SIG-M5 treated with dmso at 0.1 percent for 504 hours (cell line): ENCODE data around the gene ECPAS.
"Not testable (repeated sequence)": the region's sequence is repeated elsewhere in the genome, so short reads cannot be mapped to it uniquely, and the experiment has no call there.

Experiments
- DNase-seq: peaks from one replicate; lab custom pipeline; 2025; ENCODE audit not compliant: unreplicated experiment; lab: John Stamatoyannopoulos, UW

ECPAS gene

GRCh38 chr9:111481885-111482636 lies 2.1 kb downstream of the ECPAS start:
- peak; percentile 66 for DNase-seq

GRCh38 chr9:111477677-111478076 lies 6.5 kb downstream of the ECPAS start:
- no peak for DNase-seq

GRCh38 chr9:111475195-111475594 lies 9.0 kb downstream of the ECPAS start:
- DNase-seq, result no peak

GRCh38 chr9:111474385-111474784 lies 9.8 kb downstream of the ECPAS start:
- DNase-seq, result no peak

GRCh38 chr9:111467778-111468367 lies 16.3 kb downstream of the ECPAS start:
- no peak for DNase-seq

GRCh38 chr9:111463048-111463447 lies 21.1 kb downstream of the ECPAS start:
- peak; percentile 19 for DNase-seq

GRCh38 chr9:111458139-111459009 lies 25.8 kb downstream of the ECPAS start:
- no peak for DNase-seq

GRCh38 chr9:111456529-111456928 lies 27.7 kb downstream of the ECPAS start:
- DNase-seq, result no peak

- DNase-seq, result no peak
These were observed 28.5 kb downstream of the ECPAS start for GRCh38 chr9:111455638-111456037.

GRCh38 chr9:111454751-111455150 lies 29.4 kb downstream of the ECPAS start:
- no peak for DNase-seq

GRCh38 chr9:111451570-111451969 lies 32.6 kb downstream of the ECPAS start:
- no peak for DNase-seq

- DNase-seq, result no peak
These were observed 34.1 kb downstream of the ECPAS start for GRCh38 chr9:111450124-111450523.

GRCh38 chr9:111449705-111450104 lies 34.5 kb downstream of the ECPAS start:
- no peak for DNase-seq

GRCh38 chr9:111445799-111446198 lies 38.4 kb downstream of the ECPAS start:
- not testable (repeated sequence) for DNase-seq

GRCh38 chr9:111443454-111443853 lies 40.7 kb downstream of the ECPAS start:
- no peak for DNase-seq

- no peak for DNase-seq
These were observed 41.7 kb downstream of the ECPAS start for GRCh38 chr9:111442360-111443027.

- no peak for DNase-seq
These were observed 44.0 kb downstream of the ECPAS start for GRCh38 chr9:111440226-111440625.

GRCh38 chr9:111438541-111439235 lies 45.5 kb downstream of the ECPAS start:
- no peak for DNase-seq

- DNase-seq, result no peak
These were observed 47.6 kb downstream of the ECPAS start for GRCh38 chr9:111436571-111436970.

GRCh38 chr9:111433082-111433481 lies 51.1 kb downstream of the ECPAS start:
- no peak for DNase-seq

GRCh38 chr9:111431684-111432083 lies 52.5 kb downstream of the ECPAS start:
- DNase-seq, result no peak
